Activated CD4-positive, alpha-beta T cell treated with anti-CD3 and anti-CD28 coated beads, Interleukin-2, amount 50 U/mL, for 16 hours (primary cell): ENCODE data around the gene NXPH3.

Experiments used
- DNase-seq: peaks from one replicate; pipeline ENCODE4 v3.0.0-alpha.2; 2020

NXPH3 gene

GRCh38 chr17:49576917-49577649 lies 1.4 kb downstream of the NXPH3 start:
- DNase-seq: no peak

DNA sequence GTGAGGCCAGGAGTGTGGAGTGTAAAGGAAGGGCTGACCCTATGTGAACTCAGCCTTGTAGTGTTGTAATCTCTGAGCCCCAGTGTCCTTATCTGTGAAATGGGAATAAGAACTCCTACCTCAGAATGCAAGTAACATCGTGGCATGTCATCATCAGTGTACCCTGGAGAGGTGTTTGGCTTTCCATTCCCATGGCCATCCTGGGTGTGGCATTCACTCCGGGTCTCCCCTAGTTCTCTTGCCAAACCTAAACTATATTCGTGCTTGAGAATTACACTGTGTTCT lies 1.9 kb downstream of the NXPH3 start:
- DNase-seq: no peak

GRCh38 chr17:49577963-49578362 lies 2.3 kb downstream of the NXPH3 start:
- no peak for DNase-seq

- no peak for DNase-seq
Measured at GRCh38 chr17:49578414-49578813, 2.7 kb downstream of the NXPH3 start.

- DNase-seq: no peak
Measured at GRCh38 chr17:49578952-49579500, 3.4 kb downstream of the NXPH3 start.

DNA sequence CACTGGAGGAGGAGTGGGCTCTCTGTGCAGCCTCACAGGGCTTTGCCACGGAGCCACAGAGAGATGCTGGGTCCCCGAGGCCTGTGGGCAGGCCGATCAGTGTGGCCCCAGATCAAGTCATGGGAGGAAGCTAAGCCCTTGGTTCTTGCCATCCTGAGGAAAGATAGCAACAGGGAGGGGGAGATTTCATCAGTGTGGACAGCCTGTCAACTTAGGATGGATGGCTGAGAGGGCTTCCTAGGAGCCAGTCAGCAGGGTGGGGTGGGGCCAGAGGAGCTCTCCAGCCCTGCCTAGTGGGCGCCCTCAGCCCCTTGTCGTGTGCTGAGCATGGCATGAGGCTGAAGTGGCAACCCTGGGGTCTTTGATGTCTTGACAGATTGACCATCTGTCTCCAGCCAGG lies 3.9 kb downstream of the NXPH3 start:
- no peak for DNase-seq

GRCh38 chr17:49580055-49580721 lies 4.5 kb downstream of the NXPH3 start:
- no peak for DNase-seq

DNA sequence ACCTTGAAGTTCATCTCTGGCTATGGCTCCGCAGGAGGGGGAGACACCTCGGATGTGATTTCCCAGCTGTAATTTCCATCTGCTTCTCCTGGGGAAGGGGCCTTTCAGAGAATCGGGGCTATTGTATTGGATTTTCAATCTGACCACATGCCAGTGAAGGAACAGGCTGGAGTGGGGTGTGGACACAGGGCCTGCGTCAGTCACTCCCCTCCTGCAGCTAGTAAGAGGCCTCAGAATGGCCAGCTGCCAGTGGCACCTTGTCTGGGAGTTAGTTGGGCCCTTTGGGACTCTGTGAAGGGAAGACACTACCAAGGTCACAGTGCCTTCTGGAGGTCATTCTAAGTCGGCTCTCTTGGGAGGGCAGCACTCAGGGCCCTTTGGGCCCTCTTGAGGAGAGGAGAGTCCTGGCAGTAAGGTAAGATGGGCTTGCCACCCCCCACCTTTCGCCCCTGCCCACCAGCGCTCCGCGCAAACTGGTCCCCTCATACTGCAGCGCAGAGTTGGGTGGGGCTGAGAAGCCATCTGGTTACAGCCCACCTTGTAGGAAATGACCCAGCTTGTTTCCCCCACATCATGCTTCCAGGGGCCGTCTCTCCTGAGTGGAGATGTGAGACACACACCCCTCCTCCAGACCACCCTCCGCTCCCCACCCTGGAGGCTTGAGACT lies 5.4 kb downstream of the NXPH3 start:
- DNase-seq: no peak

- no peak for DNase-seq
Measured at GRCh38 chr17:49581648-49581998, 6.0 kb downstream of the NXPH3 start.

- no peak for DNase-seq
Measured at GRCh38 chr17:49582055-49582722, 6.5 kb downstream of the NXPH3 start.

DNA sequence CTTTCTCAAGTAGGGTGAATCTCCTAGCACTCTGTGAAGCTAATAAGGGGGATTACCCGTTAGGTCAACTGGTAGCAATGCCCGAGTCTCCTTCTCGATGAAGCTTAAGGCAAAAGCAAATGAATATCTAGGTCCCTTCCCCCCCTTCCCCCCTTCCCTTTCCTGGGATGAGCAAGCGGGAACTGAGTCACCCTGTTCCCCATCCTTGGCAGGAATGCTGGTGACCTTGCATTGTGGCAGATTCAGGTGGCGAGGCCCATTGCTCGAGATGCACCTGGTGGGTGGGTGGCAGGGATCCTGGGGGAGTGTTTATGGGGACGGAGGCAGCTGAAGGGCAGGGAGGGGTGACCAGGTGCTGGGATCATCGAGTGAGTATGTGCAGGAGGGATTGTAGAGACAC lies 7.1 kb downstream of the NXPH3 start:
- no peak for DNase-seq

GRCh38 chr17:49583226-49583625 lies 7.6 kb downstream of the NXPH3 start:
- no peak for DNase-seq

DNA sequence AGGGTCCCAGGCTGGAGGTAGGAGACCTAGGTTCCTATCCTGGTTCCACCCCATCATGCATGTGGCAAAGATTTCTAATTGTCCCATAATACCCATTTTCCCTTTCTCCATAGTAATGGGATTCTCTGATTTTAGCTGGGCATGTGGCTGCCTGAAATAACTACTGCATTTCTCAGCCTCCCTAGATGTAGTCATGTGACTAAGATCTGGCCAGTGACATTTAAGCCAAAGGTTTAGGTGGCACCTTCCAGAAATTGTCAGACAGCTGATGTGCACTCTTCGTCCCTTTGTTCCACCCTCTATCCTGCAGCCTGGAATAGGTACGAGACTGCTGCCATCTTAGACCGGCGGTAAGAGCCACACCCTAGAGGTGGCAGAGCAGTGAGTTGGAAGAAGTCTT lies 8.2 kb downstream of the NXPH3 start:
- DNase-seq: no peak

DNA sequence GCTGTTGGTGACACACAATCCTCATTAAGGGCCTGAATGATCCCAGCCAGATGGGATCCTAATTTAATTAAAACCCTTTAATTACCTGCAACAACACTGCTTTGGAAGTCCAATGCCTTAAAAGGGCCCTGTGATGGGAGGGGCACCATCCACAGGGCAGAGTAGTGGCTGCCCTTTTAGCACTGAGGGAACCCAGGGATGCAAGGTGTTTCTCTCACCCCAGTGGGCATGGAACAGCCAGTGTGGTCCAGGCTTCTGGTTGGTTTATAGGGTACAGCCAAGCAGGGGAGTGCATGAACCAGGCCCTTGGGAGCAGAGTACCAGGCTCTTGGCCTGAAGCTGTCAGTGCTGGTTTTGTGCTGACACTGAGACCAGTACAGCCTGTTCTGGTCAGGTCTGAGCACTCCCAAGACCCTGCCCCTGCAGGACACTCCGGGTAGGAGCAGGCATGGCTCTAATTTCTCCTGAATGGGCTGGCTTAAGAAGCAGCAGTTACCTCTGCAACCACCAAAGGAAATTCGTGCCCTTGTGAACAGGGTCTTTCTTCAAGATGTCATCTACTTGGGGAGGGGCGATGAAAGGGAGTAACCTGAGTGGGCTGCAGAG lies 9.9 kb downstream of the NXPH3 start:
- no peak for DNase-seq

DNA sequence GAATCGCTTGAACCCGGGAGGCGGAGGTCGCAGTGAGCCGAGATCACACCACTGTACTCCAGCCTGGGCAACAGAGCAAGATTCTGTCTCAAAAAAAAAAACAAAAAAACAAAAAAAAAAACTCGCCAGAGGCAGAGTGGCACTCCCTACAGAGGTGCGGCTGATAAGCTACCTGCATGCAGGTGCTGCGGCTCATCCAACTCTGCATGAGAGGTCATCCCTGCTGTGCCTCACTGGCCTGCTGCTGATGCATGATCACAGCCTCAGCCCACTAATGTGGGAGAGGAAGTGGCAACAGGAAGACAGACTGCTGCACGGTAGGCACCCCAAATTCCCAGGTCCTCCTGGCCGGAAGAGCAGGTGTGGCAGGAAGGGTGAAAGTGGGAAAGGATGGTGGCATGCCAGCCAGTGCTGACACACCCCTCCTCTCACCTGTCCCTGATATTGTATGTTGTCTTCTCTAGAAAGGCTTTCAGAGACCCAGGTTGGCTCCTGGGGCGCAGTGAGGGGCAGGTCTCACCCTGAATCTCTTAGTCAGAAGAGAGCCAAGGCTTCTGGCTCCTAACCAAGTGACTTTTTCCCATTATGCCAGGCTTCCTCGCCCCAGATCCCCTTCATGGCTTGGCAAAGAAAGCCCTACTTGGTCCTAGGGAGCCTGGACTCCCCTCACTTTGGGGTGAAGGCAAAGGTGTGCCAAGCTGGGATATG lies 11.8 kb downstream of the NXPH3 start:
- no peak for DNase-seq

GRCh38 chr17:49588312-49588711 lies 12.6 kb downstream of the NXPH3 start:
- no peak for DNase-seq

DNA sequence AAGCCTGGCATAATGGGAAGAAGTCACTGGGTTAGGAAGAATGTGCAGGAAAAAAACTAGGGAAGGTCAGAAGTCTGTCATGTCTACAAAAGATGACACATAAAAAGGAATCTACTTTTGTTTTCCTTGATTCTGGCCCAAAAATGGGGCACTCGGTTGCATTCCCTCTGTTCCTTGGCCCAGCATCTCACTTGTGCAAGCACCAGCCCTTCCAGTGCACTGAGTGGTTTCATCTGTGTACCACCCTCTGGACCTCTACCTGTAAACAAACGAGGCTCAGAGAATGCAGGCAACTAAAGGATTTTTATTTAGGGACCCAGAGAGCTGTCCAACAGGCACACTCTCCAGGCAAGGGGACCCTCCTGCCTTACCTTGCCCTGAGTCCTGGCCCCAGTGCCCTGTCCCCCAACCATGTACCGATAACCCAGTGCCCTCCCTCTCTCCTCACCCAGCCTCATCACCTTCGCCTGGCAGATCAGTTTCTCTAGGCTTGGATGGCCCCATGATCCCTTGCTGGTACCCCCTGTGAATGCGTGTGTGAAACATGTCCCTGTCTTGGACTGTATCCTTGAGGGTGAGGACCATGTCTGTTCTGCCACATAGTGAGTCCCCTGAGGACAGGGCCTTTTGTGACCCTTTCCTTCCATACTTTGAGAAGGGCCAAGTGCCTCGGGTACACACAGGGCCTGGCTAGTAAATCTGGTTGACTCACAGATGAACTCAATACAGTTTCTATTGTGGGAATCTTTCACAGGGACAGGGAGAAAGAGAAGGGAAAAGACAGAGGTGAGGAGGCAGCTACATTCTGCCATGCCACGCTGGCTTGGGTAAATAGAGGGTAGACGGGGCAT lies 13.3 kb downstream of the NXPH3 start:
- DNase-seq: no peak

DNA sequence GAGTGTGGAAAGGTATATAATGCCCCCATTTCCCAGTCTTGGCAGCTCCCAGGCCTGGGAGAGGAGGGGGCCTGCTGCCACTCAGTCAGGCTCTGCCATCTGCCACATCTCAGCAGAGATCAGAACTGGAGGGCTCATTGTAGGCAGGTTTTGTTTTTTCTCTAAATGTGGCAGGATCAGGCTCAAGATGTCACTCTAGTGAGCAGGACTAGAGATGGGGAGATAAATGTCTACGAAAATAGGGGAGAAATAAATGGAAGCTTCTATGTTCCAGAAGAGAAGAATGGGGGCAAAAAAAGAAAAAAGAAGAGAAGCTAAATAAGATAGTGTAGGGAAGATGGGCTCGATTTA lies 13.9 kb downstream of the NXPH3 start:
- DNase-seq: no peak

DNA sequence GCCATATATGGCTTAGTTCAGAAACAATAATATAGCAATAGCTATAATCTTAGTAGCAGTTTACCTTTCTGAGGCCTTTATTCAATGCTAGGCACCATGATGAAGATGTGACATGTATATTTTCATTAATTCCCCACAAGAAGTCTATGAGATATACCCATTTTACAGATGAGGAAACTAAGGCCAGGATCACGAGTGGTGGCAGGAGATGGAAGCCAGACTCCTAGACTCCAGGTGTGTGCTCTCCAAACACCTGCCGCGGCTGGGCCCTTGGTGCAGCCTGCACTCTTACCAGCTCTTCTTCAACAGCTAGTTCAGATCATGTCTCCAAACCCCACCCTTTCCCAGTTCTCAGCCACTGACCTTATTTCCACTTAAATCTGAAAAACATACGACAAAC lies 15.2 kb downstream of the NXPH3 start:
- no peak for DNase-seq

GRCh38 chr17:49592263-49592662 lies 16.6 kb downstream of the NXPH3 start:
- no peak for DNase-seq

DNA sequence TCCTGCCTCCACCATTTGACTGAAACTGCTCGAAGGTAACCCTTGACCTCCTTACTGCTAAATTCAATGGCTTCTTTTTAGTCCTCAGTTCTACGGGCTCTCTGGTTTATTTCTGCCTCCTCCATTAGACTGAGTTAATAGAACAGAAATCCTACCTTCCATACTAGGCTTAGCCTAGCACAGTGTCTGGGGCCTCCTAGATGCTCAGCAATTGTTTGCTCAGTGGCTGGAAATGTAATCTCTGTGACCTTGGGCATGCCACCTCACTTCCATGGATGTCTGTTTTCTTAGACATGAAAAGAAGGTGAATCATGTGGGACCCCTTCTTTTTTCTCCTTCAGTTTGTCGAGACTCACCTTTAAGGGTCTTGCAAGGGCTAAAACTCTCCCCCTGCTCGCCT lies 19.7 kb downstream of the NXPH3 start:
- DNase-seq: no peak

- no peak for DNase-seq
Measured at GRCh38 chr17:49595980-49596379, 20.3 kb downstream of the NXPH3 start.
